K562 (cell line): ENCODE results near the gene RAB3D. TPM values are rescaled to one million over a fixed set of nuclear protein-coding genes. Genes with fewer than 3 reads are reported as not detected.
A peak's percentile ranks its signal among the peaks of the same experiment; 100 is the strongest.

Experiments
- BCOR ChIP-seq: fragments of 450-650 bp; IDR thresholded peaks from 2 replicates; pipeline ENCODE4 v1.6.1; 2016
- FOXK2 ChIP-seq, 2 experiments: fragments of 450-650 bp; IDR thresholded peaks in 1 of 2; conservative IDR thresholded peaks in 1 of 2; 2 replicates each; pipeline ENCODE4 v1.6.1; 2016; ENCODE audit warnings: low read depth in 2 of 2, mild to moderate bottlenecking in 1 of 2
- HDAC8 ChIP-seq: fragments of 450-650 bp; IDR thresholded peaks from 2 replicates; pipeline ENCODE4 v1.6.1; 2016; ENCODE audit warnings: mild to moderate bottlenecking, missing genetic modification characterization, moderate library complexity, missing compliant biosample characterization
- JUN ChIP-seq, 2 experiments: sonication (generic) in 1 of 2; formaldehyde crosslinking in 1 of 2; IDR thresholded peaks; 2 replicates each; pipeline versions ENCODE4 v1.6.1 to v1.8.0; 2012 to 2022; ENCODE audit warnings: borderline replicate concordance in 2 of 2, mild to moderate bottlenecking in 2 of 2, improper control_type of control experiment in 1 of 2, low read depth in 1 of 2, low read length in 1 of 2, missing genetic modification reagents in 1 of 2
- MED1 ChIP-seq: sonication (generic); formaldehyde crosslinking; IDR thresholded peaks from 2 replicates; pipeline ENCODE4 v1.8.1; 2023; ENCODE audit warnings: missing genetic modification reagents, borderline replicate concordance
- MGA ChIP-seq: fragments of 450-650 bp; IDR thresholded peaks from 2 replicates; pipeline ENCODE4 v1.6.1; 2016; ENCODE audit warnings: mild to moderate bottlenecking, moderate library complexity
- MNT ChIP-seq, 2 experiments: fragments of 450-650 bp; conservative IDR thresholded peaks; 2 replicates each; pipeline ENCODE4 v1.6.1; 2017; ENCODE audit warnings: mild to moderate bottlenecking in 2 of 2, moderate library complexity in 2 of 2
- YY1 ChIP-seq, 3 experiments: IDR thresholded peaks; 2 replicates each; pipeline ENCODE4 v1.6.1; 2011; ENCODE audit warnings: low read length in 2 of 3, mild to moderate bottlenecking in 2 of 3, moderate library complexity in 2 of 3, borderline replicate concordance in 1 of 3, control low read depth in 1 of 3, low read depth in 1 of 3; ENCODE audit not compliant: insufficient read depth in 3 of 3, insufficient replicate concordance in 2 of 3, control insufficient read depth in 1 of 3, insufficient read length in 1 of 3; ENCODE audit errors: extremely low read depth in 1 of 3
- ZNF354B ChIP-seq: fragments of 250-450 bp; sonication (Bioruptor Pico); IDR thresholded peaks from 2 replicates; pipeline ENCODE4 v1.4.0; 2020
- polyA plus RNA-seq, 8 experiments: library from polyadenylated mRNA; depleted of rRNA in 4 of 8; stranded (reverse) in 5 of 8; unstranded in 3 of 8; fragments of >200 nt; fragmentation: Nextera tagmentation in 2 of 8; fragmentation: Illumina TruSeq in 1 of 8; extraction: Ambion mirVana in 2 of 8; extraction: Trizol in 1 of 8; gene quantifications; 2 replicates each; pipeline versions ENCODE4 v1.2.1 to v1.2.3, GENCODE V29; 2011 to 2014; ENCODE audit warnings: inconsistent platforms in 1 of 8, missing spikeins in 1 of 8
- total RNA-seq, 7 experiments: library from RNA; depleted of rRNA in 6 of 7; stranded (reverse); fragments of >200 nt in 6 of 7; fragmentation: Illumina TruSeq in 2 of 7; extraction: Trizol in 2 of 7; gene quantifications; 2 replicates each; pipeline versions ENCODE4 v1.2.1 to v1.2.3, GENCODE V29; 2011 to 2021; ENCODE audit warnings: low replicate concordance in 1 of 7
- TF ChIP-seq, protein P1 (sequence below): fragments of 250-450 bp; sonication (Bioruptor Pico); IDR thresholded peaks from 2 replicates; pipeline ENCODE4 v1.8.0; 2021; ENCODE audit warnings: borderline replicate concordance, mild to moderate bottlenecking, moderate library complexity; ENCODE audit not compliant: poor library complexity, severe bottlenecking

Gene RAB3D
- total and polyA plus RNA-seq, 9 of the 15 experiments (the other 6 are each of a cell fraction or from before 2014, with no cell fraction given) = 0.34 to 3.3 (median 1.3) TPM

DNA sequence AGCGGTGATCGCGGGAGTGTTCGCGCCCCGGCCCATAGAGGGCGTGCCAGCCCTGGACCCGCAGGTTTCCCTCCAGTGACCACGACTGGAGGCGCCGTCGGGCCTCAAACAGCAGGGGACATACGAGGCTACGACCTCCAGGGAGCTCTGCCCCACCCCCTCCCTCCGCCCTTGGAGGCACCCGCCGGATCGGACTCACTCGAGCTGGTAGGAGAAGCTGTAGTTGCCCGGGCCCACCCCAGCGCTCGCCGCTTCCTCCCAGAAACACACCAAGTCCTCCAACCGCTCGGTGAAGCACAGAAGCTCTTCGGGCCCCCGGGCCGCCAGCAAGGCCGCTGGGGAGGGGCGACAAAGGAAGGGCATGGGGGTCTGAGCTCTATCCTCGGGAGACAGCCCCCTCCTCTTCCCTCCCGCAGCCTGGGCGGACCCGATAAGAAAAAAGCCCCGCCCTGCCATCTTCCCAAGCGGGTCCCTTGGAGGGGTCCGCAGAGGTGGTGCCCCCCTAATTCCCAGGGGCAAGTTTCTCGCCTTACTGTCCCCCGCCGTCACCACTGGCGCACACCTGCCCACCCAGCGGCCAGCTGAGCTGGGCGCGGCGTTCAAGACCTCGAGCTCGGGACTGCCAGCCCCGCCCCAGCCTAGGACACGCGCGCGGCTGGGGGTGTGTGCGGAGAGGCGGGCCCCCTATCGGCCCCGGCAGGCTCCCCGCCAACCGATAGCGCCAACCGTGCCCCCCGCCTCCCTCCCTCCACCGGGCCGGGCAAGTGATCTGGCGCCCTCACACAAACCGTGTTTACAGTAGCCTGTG, 43.6 kb upstream of the RAB3D start (continued):
- peak; percentile 78 for TF ChIP-seq MGA
- no peak for TF ChIP-seq HDAC8
- TF ChIP-seq BCOR = 0 out of 2 replicates have a peak, but pooled peaks have one; percentile 19
- peak in 2 of 3 experiments; percentile 8 to 59 for TF ChIP-seq YY1 (IDR thresholded peaks at IDR 0.05; ENCODE audit: borderline replicate concordance in 1 of 3, control insufficient read depth in 1 of 3, extremely low read depth in 1 of 3, insufficient read depth in 3 of 3, insufficient read length in 1 of 3, insufficient replicate concordance in 2 of 3, low read depth in 1 of 3, low read length in 2 of 3)
- peak in 1 of 2 experiments; percentile 65; a peak in 2 of 4 replicates for TF ChIP-seq FOXK2 (conservative IDR thresholded peaks at IDR 0.05 in 1 of 2, IDR thresholded peaks at IDR 0.05 in 1 of 2; ENCODE audit: low read depth in 2 of 2)
- TF ChIP-seq MED1 (CRISPR knock-in tag) = no peak
- TF ChIP-seq, protein P1, sequence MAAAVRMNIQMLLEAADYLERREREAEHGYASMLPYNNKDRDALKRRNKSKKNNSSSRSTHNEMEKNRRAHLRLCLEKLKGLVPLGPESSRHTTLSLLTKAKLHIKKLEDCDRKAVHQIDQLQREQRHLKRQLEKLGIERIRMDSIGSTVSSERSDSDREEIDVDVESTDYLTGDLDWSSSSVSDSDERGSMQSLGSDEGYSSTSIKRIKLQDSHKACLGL (CRISPR knock-in tag) = peak; percentile 6
- no peak for TF ChIP-seq ZNF354B (CRISPR knock-in tag)
- peak; percentile 93 to 96 for TF ChIP-seq MNT (conservative IDR thresholded peaks at IDR 0.05)
- peak; percentile 17; the same call in 1 of the 2 replicates for TF ChIP-seq JUN (IDR thresholded peaks at IDR 0.05; ENCODE audit: borderline replicate concordance, low read depth, low read length)
- TF ChIP-seq JUN (CRISPR knock-in tag; IDR thresholded peaks at IDR 0.05; ENCODE audit: borderline replicate concordance) = no peak
